Mononuclear cell (primary cell): ENCODE measurements around the gene LIN28A. TPM values are rescaled to one million over a fixed set of nuclear protein-coding genes. Genes with fewer than 3 reads are reported as not detected.

ENCODE experiments used
- H3K27me3 ChIP-seq: 2 replicates; pipeline ENCODE4 v1.6.0; 2011; ENCODE audit warnings: low read length, control low read depth; ENCODE audit not compliant: insufficient read depth
- H3K4me1 ChIP-seq: 2 replicates; pipeline ENCODE4 v1.5.1; 2011; ENCODE audit warnings: mild to moderate bottlenecking, low read length, control low read depth; ENCODE audit not compliant: insufficient read depth
- H3K4me3 ChIP-seq: 2 replicates; pipeline ENCODE4 v1.5.1; 2011; ENCODE audit warnings: mild to moderate bottlenecking, low read length, moderate library complexity
- H3K9me3 ChIP-seq: 2 replicates; pipeline ENCODE4 v1.5.1; 2011; ENCODE audit warnings: low read depth, mild to moderate bottlenecking, control low read depth, low read length
- total RNA-seq: library from RNA; depleted of rRNA; stranded (reverse); fragments of >200 nt; gene quantifications from one replicate; pipeline ENCODE4 v1.2.3, GENCODE V29; 2012

The LIN28A gene
- total RNA-seq, 1 donor = not detected

DNA sequence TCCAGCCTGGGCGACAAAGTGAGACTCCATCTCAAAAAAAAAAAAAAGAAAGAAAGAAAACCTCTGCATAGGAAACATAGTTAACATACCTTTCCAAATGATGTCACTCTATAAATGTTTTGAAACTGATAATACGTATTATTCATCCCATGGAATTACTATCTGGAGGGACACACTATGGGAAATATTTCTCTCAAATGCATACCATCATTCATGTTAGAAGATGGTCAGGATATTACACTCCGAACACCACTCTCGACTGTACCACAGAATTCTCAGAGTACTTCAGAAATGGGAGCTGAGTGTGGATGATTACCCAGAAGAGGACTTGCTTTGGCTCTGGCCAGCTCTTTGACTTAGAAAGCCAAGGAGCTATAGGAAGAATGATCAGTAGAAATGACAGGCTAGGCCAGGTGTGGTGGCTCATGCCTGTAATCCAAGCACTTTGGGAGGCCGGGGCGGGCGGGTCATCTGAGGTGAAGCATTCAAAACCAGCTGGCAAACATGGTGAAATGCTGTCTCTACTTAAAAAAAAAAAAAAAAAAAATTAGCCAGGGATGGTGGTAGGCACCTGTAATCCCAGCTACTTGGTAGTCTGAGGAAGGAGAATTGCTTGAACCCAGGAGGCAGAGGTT, 5.2 kb upstream of the LIN28A start:
- peaks cover 22% of the 10 kb centered on the region for H3K27me3 ChIP-seq
- H3K4me1 ChIP-seq = peaks cover 13% of the 10 kb centered on the region
- no peak overlapping the region for H3K4me3 ChIP-seq
- no peaks in the 10 kb centered on the region for H3K9me3 ChIP-seq

GRCh38 chr1:26408604-26409003, 2.0 kb upstream of the LIN28A start:
- Histone ChIP-seq H3K9me3 (no peaks in the 10 kb centered on the region), H3K4me1 (peaks cover 13% of the 10 kb centered on the region), H3K4me3 (no peak overlapping the region), H3K27me3 (peaks cover 50% of the 10 kb centered on the region)

- H3K4me3 ChIP-seq = no peak overlapping the region
- H3K9me3 ChIP-seq = no peaks in the 10 kb centered on the region
- peaks cover 48% of the 10 kb centered on the region for H3K27me3 ChIP-seq
These were observed 1.3 kb upstream of the LIN28A start for GRCh38 chr1:26409191-26409807.

DNA sequence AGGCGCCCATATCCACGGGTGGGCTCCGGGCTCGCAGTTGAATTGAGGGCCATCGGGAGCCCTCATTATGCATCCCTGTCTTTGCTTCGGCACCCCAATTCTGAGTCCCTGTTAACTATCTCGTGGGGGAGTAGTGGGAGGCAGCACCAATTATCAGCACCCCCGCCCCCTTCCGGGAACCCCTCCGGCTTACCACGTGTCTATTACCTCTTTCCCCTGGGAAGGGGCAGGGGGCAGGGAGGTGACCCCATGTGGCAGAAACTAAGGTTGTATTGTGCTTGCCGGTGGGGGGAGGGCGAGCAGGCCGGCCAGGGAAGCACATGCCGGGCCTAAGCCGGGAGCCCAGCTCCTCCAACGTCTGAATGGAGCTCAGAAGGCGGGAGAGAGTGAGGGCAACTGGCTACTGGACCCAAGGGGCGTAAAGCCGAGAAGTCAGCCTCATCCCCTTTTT, 1.0 kb downstream of the LIN28A start:
- Histone ChIP-seq H3K27me3 (peaks cover 60% of the 10 kb centered on the region), H3K9me3 (no peaks in the 10 kb centered on the region), H3K4me1 (peaks cover 13% of the 10 kb centered on the region), H3K4me3 (no peak overlapping the region)

More at GRCh38 chr1:26409191-26409807, 1.3 kb upstream of the LIN28A start:
- H3K4me1 ChIP-seq = peaks cover 13% of the 10 kb centered on the region

DNA sequence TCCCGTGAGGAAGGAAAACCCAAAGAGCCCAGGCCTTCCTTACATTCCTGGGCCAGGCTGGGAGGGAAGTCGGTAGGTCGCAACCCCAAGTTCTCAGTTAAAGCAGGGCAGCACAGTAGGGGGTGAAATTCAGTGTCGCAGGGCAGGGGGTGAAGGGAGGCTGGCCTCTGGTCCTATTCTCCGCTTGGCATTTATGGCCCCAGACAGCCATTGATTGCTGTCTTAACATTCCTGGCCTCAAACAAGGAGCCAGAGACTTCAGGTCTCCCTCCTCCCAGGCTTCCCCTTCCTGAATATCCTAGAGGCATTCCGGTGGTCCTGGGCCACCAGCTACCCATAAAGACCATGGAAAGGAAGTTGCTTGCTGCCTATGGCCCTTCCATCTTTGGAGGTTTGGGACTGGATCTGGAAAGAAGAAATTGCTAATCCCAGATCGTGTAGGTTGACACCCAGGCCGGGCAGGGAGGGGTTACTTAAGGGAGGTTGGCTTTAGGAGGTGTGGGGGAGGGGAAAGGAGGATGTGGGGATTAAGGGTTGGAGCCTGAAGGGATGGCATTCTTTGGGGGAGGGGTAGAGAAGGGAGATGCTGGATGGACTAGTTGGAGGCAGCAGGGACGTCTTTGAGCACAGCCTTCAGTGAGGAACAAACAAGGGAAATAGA, 1.7 kb downstream of the LIN28A start:
- H3K4me1 ChIP-seq = peaks cover 13% of the 10 kb centered on the region
- H3K27me3 ChIP-seq = peaks cover 60% of the 10 kb centered on the region
- no peaks in the 10 kb centered on the region for H3K9me3 ChIP-seq
- no peak overlapping the region for H3K4me3 ChIP-seq

DNA sequence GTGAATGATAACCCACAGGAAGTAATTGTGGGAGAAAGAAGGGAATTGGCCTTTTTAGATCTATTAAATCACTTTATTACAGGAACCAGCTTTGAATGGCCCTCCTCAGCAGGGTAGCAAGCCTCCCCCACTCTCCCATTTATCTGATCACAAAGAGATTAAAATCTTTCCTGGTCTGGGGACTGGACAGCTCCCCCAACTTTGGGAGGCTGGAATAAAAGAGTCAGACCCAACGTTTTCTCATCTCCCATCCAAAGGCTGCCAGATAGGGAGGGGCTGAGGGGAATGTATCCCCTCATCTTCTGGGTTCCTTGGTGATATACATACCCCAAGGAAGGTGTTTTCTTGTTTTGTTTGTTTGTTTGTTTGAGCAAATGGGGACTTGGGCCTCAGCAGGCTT, 2.4 kb downstream of the LIN28A start:
- Histone ChIP-seq H3K9me3 (no peaks in the 10 kb centered on the region), H3K27me3 (peaks cover 60% of the 10 kb centered on the region), H3K4me3 (no peak overlapping the region), H3K4me1 (peaks cover 13% of the 10 kb centered on the region)

DNA sequence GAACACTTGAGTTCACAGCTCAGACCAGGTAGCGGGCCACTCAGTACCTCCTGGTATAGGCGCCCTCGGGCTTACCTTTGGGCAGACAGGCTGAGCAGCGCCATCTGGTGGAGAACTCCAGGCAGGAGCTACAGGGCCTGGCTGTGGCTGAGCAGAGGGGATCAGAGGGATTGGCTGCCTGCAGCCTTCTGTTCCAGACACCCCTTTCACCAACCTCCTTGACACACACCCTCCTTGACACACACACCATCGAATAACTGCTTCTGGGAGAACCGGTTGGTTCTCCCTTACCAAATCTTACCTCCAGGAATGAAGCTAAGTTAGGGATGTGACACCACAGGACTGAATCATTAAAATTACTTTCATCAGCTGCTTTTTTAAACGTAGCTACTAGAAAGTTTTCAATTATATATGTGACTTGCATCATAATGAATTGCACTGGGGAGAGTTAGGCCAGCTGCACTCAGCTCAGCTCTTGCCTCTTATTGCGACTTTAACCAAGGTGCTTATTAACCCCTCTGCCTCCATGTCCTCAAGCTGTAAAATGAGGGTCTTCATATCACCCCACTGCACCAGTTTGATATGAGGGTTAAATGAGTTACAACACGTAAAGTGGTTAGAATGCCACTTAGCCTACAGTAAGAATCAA, 6.6 kb downstream of the LIN28A start:
- H3K4me1 ChIP-seq = no peaks in the 10 kb centered on the region
- H3K4me3 ChIP-seq = no peak overlapping the region
- H3K9me3 ChIP-seq = no peaks in the 10 kb centered on the region

DNA sequence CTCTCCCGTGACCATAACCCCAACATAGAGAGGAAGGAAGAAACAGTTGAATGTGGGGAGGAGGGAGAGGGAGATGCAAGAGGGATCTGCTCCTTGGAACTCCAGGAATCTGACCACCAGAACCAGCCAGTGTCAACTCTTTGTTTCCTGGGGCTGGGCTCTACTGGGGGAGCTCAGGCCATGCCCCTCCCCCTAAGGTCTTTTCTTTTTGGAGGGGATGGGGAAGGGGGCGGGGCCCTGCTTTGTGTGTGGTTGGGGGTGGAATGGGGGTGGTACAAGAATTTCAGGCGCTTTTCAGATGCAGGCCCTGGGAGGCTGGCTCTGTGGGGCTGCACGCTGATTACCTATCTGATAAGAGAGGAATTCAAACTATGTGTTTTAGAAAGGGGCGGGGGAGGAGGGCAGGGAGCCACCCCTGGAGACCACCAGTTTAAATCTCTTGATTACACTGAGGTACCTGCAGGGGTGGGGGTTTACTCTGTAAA, 8.3 kb downstream of the LIN28A start:
- Histone ChIP-seq H3K4me3 (no peak overlapping the region), H3K4me1 (no peaks in the 10 kb centered on the region), H3K27me3 (peaks cover 19% of the 10 kb centered on the region), H3K9me3 (no peaks in the 10 kb centered on the region)

More for the DNA sequence above, 6.6 kb downstream of the LIN28A start:
- peaks cover 33% of the 10 kb centered on the region for H3K27me3 ChIP-seq

- no peaks in the 10 kb centered on the region for H3K4me1 ChIP-seq
- H3K9me3 ChIP-seq = no peaks in the 10 kb centered on the region
- H3K27me3 ChIP-seq = peaks cover 14% of the 10 kb centered on the region
- H3K4me3 ChIP-seq = no peak overlapping the region
These were observed 8.9 kb downstream of the LIN28A start for GRCh38 chr1:26419494-26419893.

DNA sequence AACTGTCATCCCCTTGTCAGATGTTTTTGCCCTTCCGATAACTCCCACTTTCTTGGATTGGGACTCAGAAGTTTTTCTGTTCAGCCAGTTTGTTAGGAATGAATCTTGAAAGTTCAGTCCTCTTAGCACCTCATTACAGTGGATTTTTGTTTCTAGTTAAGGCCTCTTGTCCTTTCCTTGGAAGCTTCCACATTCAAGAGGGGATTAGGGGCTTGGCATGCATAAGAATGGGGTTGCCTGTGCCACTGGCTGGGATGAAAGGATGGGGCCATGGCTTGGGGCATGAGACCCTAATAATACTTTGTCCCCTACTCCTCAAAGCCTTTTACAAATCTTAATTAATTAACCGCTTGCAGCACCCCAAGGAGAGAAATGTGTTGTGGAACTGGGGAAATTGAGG, 19.1 kb downstream of the LIN28A start:
- H3K27me3 ChIP-seq = no peaks in the 10 kb centered on the region

GRCh38 chr1:26431979-26432695, 21.5 kb downstream of the LIN28A start, which contains the start of gene DHDDS:
DHDDS (plus strand) TSS chr1:26432321; CDS start chr1:26432946, 625 bp downstream.
- no peaks in the 10 kb centered on the region for H3K9me3 ChIP-seq
- peaks cover 27% of the 10 kb centered on the region for H3K4me1 ChIP-seq
- peak within 1 kb of the TSS; percentile 47 for H3K4me3 ChIP-seq
- no peaks in the 10 kb centered on the region for H3K27me3 ChIP-seq

More for the DNA sequence above, 19.1 kb downstream of the LIN28A start:
- no peaks in the 10 kb centered on the region for H3K9me3 ChIP-seq
- H3K4me1 ChIP-seq = peaks cover 27% of the 10 kb centered on the region
- H3K4me3 ChIP-seq = no peak overlapping the region

GRCh38 chr1:26432793-26433192, 22.2 kb downstream of the LIN28A start:
- Histone ChIP-seq H3K9me3 (no peaks in the 10 kb centered on the region), H3K4me3 (peak overlapping the region; percentile 47), H3K4me1 (peaks cover 27% of the 10 kb centered on the region), H3K27me3 (no peaks in the 10 kb centered on the region)

GRCh38 chr1:26434161-26434752, 23.6 kb downstream of the LIN28A start:
- Histone ChIP-seq H3K4me3 (no peak overlapping the region), H3K27me3 (no peaks in the 10 kb centered on the region), H3K9me3 (no peaks in the 10 kb centered on the region), H3K4me1 (peaks cover 27% of the 10 kb centered on the region)

DNA sequence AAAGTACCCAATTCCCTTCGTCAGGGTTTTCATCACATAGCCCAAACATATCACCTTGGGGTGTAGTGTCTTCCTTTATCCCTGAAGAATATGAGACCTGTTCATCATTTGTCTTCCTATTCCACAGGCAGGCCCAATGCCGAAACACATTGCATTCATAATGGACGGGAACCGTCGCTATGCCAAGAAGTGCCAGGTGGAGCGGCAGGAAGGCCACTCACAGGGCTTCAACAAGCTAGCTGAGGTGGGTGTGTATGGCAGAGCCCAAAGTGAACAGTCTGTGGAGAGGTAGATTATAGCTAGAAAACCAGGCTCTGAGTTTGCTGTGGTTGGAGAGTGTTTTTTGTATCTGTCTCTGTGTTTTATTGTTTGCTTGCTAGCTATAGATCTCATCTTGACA, 27.4 kb downstream of the LIN28A start:
- H3K27me3 ChIP-seq = no peaks in the 10 kb centered on the region
- peaks cover 13% of the 10 kb centered on the region for H3K4me1 ChIP-seq
- no peak overlapping the region for H3K4me3 ChIP-seq

More for the DNA sequence above, 27.4 kb downstream of the LIN28A start:
- no peaks in the 10 kb centered on the region for H3K9me3 ChIP-seq
